ENCODE data around the gene RHO.
"Not testable (repeated sequence)": the region's sequence is repeated elsewhere in the genome, so short reads cannot be mapped to it uniquely, and the experiment has no call there.

DNA sequence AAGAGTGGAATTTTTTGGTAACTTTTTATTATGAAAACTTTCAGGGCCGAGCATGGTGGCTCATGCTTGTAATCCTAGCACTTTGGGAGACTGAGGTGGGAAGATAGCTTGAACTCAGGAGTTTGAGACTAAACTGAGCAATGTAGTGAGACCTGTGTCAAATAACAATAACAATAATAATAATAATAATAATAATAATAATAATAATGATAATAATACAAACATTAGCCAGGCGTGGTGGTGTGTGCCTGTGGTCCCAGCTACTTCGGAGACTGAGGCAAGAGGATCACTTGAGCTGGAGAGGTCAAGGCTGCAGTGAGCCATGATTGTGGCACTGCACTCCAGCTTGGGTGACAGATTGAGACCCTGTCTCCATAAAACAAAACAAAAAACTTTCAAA lies 17.5 kb downstream of the RHO start:
- TF ChIP-seq, protein P1, sequence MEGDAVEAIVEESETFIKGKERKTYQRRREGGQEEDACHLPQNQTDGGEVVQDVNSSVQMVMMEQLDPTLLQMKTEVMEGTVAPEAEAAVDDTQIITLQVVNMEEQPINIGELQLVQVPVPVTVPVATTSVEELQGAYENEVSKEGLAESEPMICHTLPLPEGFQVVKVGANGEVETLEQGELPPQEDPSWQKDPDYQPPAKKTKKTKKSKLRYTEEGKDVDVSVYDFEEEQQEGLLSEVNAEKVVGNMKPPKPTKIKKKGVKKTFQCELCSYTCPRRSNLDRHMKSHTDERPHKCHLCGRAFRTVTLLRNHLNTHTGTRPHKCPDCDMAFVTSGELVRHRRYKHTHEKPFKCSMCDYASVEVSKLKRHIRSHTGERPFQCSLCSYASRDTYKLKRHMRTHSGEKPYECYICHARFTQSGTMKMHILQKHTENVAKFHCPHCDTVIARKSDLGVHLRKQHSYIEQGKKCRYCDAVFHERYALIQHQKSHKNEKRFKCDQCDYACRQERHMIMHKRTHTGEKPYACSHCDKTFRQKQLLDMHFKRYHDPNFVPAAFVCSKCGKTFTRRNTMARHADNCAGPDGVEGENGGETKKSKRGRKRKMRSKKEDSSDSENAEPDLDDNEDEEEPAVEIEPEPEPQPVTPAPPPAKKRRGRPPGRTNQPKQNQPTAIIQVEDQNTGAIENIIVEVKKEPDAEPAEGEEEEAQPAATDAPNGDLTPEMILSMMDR (conservative IDR thresholded peaks at IDR 0.05; ENCODE audit: low read length), result not testable (repeated sequence)
- TF ChIP-seq EZH2phosphoT487 (IDR thresholded peaks at IDR 0.05; ENCODE audit: borderline replicate concordance), result not testable (repeated sequence)
